IMR-90 (cell line): ENCODE measurements around the gene COL6A5. TPM values are rescaled to one million over a fixed set of nuclear protein-coding genes. Genes with fewer than 3 reads are reported as not detected.

Experiments used
- ATAC-seq: fragments of 200-7000 bp; cut with Tn5 transposase; 2 replicates; pipeline ENCODE4 v1.9.1; 2020; ENCODE audit warnings: low read depth, mild to moderate bottlenecking, moderate library complexity
- BruUV-seq: library from RNA; stranded (reverse); fragments of 400-500 nt; replicated peaks from 2 replicates; lab custom pipeline; 2021; lab: Mats Ljungman, UMichigan
- CTCF ChIA-PET: fragments of 300-600 bp; formaldehyde crosslinking; extraction: SDS; loops from one replicate; lab custom pipeline; 2021; ENCODE audit warnings: antibody characterized with exemption; lab: Yijun Ruan, JAX
- POLR2A ChIA-PET: fragments of 300-600 bp; sonication (Branson Sonifier 250); formaldehyde crosslinking; loops from one replicate; lab custom pipeline; 2022; ENCODE audit warnings: antibody characterized with exemption; ENCODE audit not compliant: unreplicated experiment; lab: Charles Lee
- DNase-seq: peaks from one replicate; pipeline ENCODE4 v3.0.0; 2013
- H2AFZ ChIP-seq: replicated peaks from 2 replicates; pipeline ENCODE3; 2013; ENCODE audit warnings: low read length, mild to moderate bottlenecking; ENCODE audit not compliant: poor library complexity
- H2AK5ac ChIP-seq: 2 replicates; pipeline ENCODE4 v1.6.1; 2013; ENCODE audit warnings: low read depth, low read length, inconsistent platforms
- H2AK9ac ChIP-seq: replicated peaks from 2 replicates; pipeline ENCODE3; 2013; ENCODE audit warnings: mild to moderate bottlenecking, low read depth, low read length, moderate library complexity; ENCODE audit not compliant: poor library complexity
- H2BK120ac ChIP-seq: 2 replicates; pipeline ENCODE4 v1.6.1; 2013; ENCODE audit warnings: low read depth, low read length, inconsistent platforms
- H2BK15ac ChIP-seq: 3 replicates; pipeline ENCODE4 v1.6.1; 2013; ENCODE audit warnings: low read depth, low read length, inconsistent platforms
- H2BK20ac ChIP-seq: 2 replicates; pipeline ENCODE4 v1.6.1; 2013; ENCODE audit warnings: low read depth, mild to moderate bottlenecking, inconsistent platforms, low read length, moderate library complexity
- H2BK5ac ChIP-seq: 2 replicates; pipeline ENCODE4 v1.6.1; 2013; ENCODE audit warnings: mild to moderate bottlenecking, low read depth, low read length, inconsistent platforms; ENCODE audit not compliant: poor library complexity, severe bottlenecking
- H3K14ac ChIP-seq: replicated peaks from 2 replicates; pipeline ENCODE4 v1.6.1; 2013; ENCODE audit warnings: low read depth, low read length, inconsistent platforms
- H3K18ac ChIP-seq: 2 replicates; pipeline ENCODE4 v1.6.1; 2013; ENCODE audit warnings: low read depth, low read length, control low read depth
- H3K23ac ChIP-seq: 2 replicates; pipeline ENCODE4 v1.6.1; 2013; ENCODE audit warnings: low read depth, low read length, inconsistent platforms
- H3K27ac ChIP-seq: 2 replicates; pipeline ENCODE4 v1.5.1; 2013; ENCODE audit warnings: mild to moderate bottlenecking, control low read depth, low read length; ENCODE audit not compliant: insufficient read depth
- H3K27me3 ChIP-seq: 2 replicates; pipeline ENCODE4 v1.6.1; 2013; ENCODE audit warnings: low read length; ENCODE audit not compliant: control insufficient read depth, insufficient read depth
- H3K36me3 ChIP-seq: 2 replicates; pipeline ENCODE4 v1.6.1; 2013; ENCODE audit warnings: low read length, mixed read lengths; ENCODE audit not compliant: control insufficient read depth, insufficient read depth
- H3K4ac ChIP-seq: 2 replicates; pipeline ENCODE4 v1.6.1; 2013; ENCODE audit warnings: low read depth, low read length, inconsistent platforms
- H3K4me1 ChIP-seq: 2 replicates; pipeline ENCODE4 v1.6.1; 2013; ENCODE audit warnings: low read length, mixed read lengths; ENCODE audit not compliant: control insufficient read depth, insufficient read depth
- H3K4me2 ChIP-seq: 2 replicates; pipeline ENCODE4 v1.6.1; 2013; ENCODE audit warnings: low read depth, mild to moderate bottlenecking, control low read depth, low read length, moderate library complexity
- H3K4me3 ChIP-seq: 2 replicates; pipeline ENCODE4 v1.5.1; 2013; ENCODE audit warnings: low read depth, mild to moderate bottlenecking, control low read depth, low read length, moderate library complexity; ENCODE audit not compliant: insufficient read depth
- H3K56ac ChIP-seq: 2 replicates; pipeline ENCODE4 v1.6.1; 2013; ENCODE audit warnings: low read length, inconsistent platforms; ENCODE audit not compliant: insufficient read depth; ENCODE audit errors: extremely low read depth
- H3K79me1 ChIP-seq, 2 experiments: 2 replicates each; pipeline ENCODE4 v1.6.1; 2013; ENCODE audit warnings: low read length in 2 of 2, inconsistent platforms in 1 of 2, low read depth in 1 of 2
- H3K9ac ChIP-seq: 2 replicates; pipeline ENCODE4 v1.6.1; 2013; ENCODE audit warnings: low read depth, low read length, control low read depth
- H3K9me1 ChIP-seq: 2 replicates; pipeline ENCODE4 v1.6.1; 2013; ENCODE audit warnings: low read length, inconsistent platforms; ENCODE audit not compliant: insufficient read depth
- H3K9me3 ChIP-seq: 2 replicates; pipeline ENCODE4 v1.6.1; 2013; ENCODE audit warnings: low read length; ENCODE audit not compliant: control insufficient read depth, insufficient read depth
- H4K20me1 ChIP-seq: 2 replicates; pipeline ENCODE4 v1.6.1; 2013; ENCODE audit warnings: low read length, inconsistent platforms; ENCODE audit not compliant: insufficient read depth
- H4K5ac ChIP-seq: 2 replicates; pipeline ENCODE4 v1.6.1; 2013; ENCODE audit warnings: mild to moderate bottlenecking, low read depth, low read length, control low read depth
- H4K8ac ChIP-seq, 2 experiments: 2 replicates each; pipeline ENCODE4 v1.6.1; 2013; ENCODE audit warnings: low read depth in 2 of 2, low read length in 2 of 2, control low read depth in 1 of 2, inconsistent platforms in 1 of 2
- H4K91ac ChIP-seq: 2 replicates; pipeline ENCODE4 v1.6.1; 2013; ENCODE audit warnings: low read depth, low read length, inconsistent platforms; ENCODE audit not compliant: insufficient read depth
- BHLHE40 ChIP-seq: fragments of 150-350 bp; IDR thresholded peaks from 2 replicates; pipeline ENCODE4 v1.6.1; 2016; ENCODE audit warnings: mild to moderate bottlenecking, low read depth, low read length
- CEBPB ChIP-seq: IDR thresholded peaks from 2 replicates; pipeline ENCODE4 v1.6.1; 2012; ENCODE audit warnings: low read depth, low read length, improper control_type of control experiment
- CHD1 ChIP-seq: IDR thresholded peaks from 2 replicates; pipeline ENCODE4 v1.6.1; 2012; ENCODE audit warnings: low read depth, low read length, improper control_type of control experiment
- FOS ChIP-seq: fragments of 150-350 bp; IDR thresholded peaks from 2 replicates; pipeline ENCODE4 v1.6.1; 2016; ENCODE audit warnings: low read depth, low read length
- MAFK ChIP-seq: IDR thresholded peaks from 2 replicates; pipeline ENCODE4 v1.6.1; 2012; ENCODE audit warnings: low read depth, low read length, improper control_type of control experiment
- MAZ ChIP-seq: IDR thresholded peaks from 2 replicates; pipeline ENCODE4 v1.6.1; 2012; ENCODE audit warnings: low read depth, mild to moderate bottlenecking, low read length, improper control_type of control experiment, moderate library complexity, borderline replicate concordance
- MXI1 ChIP-seq: IDR thresholded peaks from 2 replicates; pipeline ENCODE4 v1.6.1; 2012; ENCODE audit warnings: low read depth, mild to moderate bottlenecking, low read length, moderate library complexity, borderline replicate concordance
- NFE2L2 ChIP-seq: fragments of 150-350 bp; IDR thresholded peaks from 2 replicates; pipeline ENCODE4 v1.6.1; 2016; ENCODE audit warnings: low read depth, mild to moderate bottlenecking, low read length
- POLR2A ChIP-seq: IDR thresholded peaks from 2 replicates; pipeline ENCODE4 v1.6.1; 2012; ENCODE audit warnings: mild to moderate bottlenecking, low read depth, low read length
- RAD21 ChIP-seq: IDR thresholded peaks from 2 replicates; pipeline ENCODE4 v1.6.1; 2012; ENCODE audit warnings: low read length, improper control_type of control experiment
- RCOR1 ChIP-seq: IDR thresholded peaks from 2 replicates; pipeline ENCODE4 v1.6.1; 2012; ENCODE audit warnings: mild to moderate bottlenecking, low read length, improper control_type of control experiment; ENCODE audit not compliant: insufficient replicate concordance
- RFX5 ChIP-seq: IDR thresholded peaks from 2 replicates; pipeline ENCODE4 v1.8.0; 2012; ENCODE audit warnings: low read depth, mild to moderate bottlenecking, low read length, moderate library complexity
- SMC3 ChIP-seq: fragments of 150-350 bp; IDR thresholded peaks from 2 replicates; pipeline ENCODE4 v1.6.1; 2016; ENCODE audit warnings: low read depth, mild to moderate bottlenecking, antibody characterized with exemption, low read length, moderate library complexity
- WGBS, 2 experiments: methylation state at CpG; one replicate each; pipeline versions ENCODE4 v1.1.5 to v1.1.7; 2013; ENCODE audit warnings: missing lambda C conversion rate in 2 of 2; ENCODE audit not compliant: insufficient read length in 1 of 2; ENCODE audit errors: extremely low coverage in 2 of 2; 5-methylcytosine and 5-hydroxymethylcytosine counted together
- dilution Hi-C: fragments of 300-500 bp; cut with HindIII; formaldehyde crosslinking; loops from one replicate; pipeline ENCODE4 v1.14.3; 2018; ENCODE audit warnings: low sequenced_read_pairs; ENCODE audit not compliant: unreplicated experiment
- in situ Hi-C: fragments of 300-500 bp; cut with MboI; formaldehyde crosslinking; loops from 3 replicates; pipeline ENCODE4 v1.14.3; 2019; ENCODE audit warnings: low sequenced_read_pairs, inconsistent platforms, mixed read lengths
- intact Hi-C: fragments of 100-400 bp; cut with micrococcal nuclease; formaldehyde crosslinking; loops from 2 replicates; pipeline ENCODE4 v1.10.0; 2022
- polyA plus RNA-seq, 3 experiments: library from polyadenylated mRNA; depleted of rRNA; stranded (reverse); fragments of >200 nt; gene quantifications; 2 replicates each; pipeline ENCODE4 v1.2.3, GENCODE V29; 2012; ENCODE audit warnings: low replicate concordance in 1 of 3
- total RNA-seq: library from RNA; depleted of rRNA; stranded (reverse); fragments of >200 nt; gene quantifications from 2 replicates; pipeline ENCODE4 v1.2.3, GENCODE V29; 2012
- TF ChIP-seq, protein P1 (sequence below): fragments of 150-350 bp; IDR thresholded peaks from 2 replicates; pipeline ENCODE4 v1.6.1; 2016; ENCODE audit warnings: low read depth, mild to moderate bottlenecking, low read length, moderate library complexity, borderline replicate concordance
- TF ChIP-seq, protein P2 (sequence below): conservative IDR thresholded peaks from 2 replicates; pipeline ENCODE4 v1.5.1; 2012; ENCODE audit warnings: mild to moderate bottlenecking, low read depth, low read length, improper control_type of control experiment
- TF ChIP-seq, protein P3 (sequence below): fragments of 150-350 bp; IDR thresholded peaks from 2 replicates; pipeline ENCODE4 v1.6.1; 2017; ENCODE audit warnings: mild to moderate bottlenecking, antibody characterized with exemption, low read length, low read depth

Gene COL6A5
- total and polyA plus RNA-seq, 2 of the 4 experiments (the other 2 are of a cell fraction) = not detected

DNA sequence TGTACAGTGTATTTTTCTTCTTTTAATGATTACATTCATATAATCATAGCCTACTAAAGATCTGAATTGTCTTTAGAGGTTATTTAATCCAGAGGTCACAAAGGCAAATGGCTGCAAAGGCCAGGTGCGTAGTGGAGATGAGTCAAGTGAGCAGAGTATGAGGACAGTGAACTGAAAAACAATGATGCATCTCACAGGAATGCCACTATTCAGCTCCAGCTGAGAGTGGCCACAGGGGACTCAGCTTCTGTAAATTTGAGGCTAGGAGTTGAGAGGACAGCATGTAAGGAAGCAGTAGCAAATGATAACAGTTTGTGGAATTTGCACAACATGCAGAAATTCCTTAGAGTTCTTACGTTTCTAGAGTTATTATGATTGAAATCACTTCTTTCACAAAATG lies 50.4 kb downstream of the COL6A5 start:
- Histone ChIP-seq H2BK120ac (no peak overlapping the region), H4K5ac (no peak overlapping the region), H3K4me2 (no peak overlapping the region), H3K4me3 (no peak overlapping the region), H2AK9ac (no peak overlapping the region), H3K4me1 (no peaks in the 10 kb centered on the region), H3K27ac (no peak overlapping the region), H3K9me1 (no peaks in the 10 kb centered on the region), H3K79me1 (no peaks in the 10 kb centered on the region), H4K8ac (no peak overlapping the region), H3K4ac (no peak overlapping the region), H3K27me3 (no peaks in the 10 kb centered on the region), H2AK5ac (no peak overlapping the region), H3K9me3 (peaks cover 1% of the 10 kb centered on the region; the same call in 1 of the 2 replicates), H2BK15ac (no peak overlapping the region), H3K56ac (no peak overlapping the region), H4K91ac (no peak overlapping the region), H3K36me3 (no peaks in the 10 kb centered on the region), H2BK20ac (no peak overlapping the region), H2AFZ (no peak overlapping the region), H3K9ac (no peak overlapping the region), H3K23ac (no peak overlapping the region), H2BK5ac (no peak overlapping the region), H3K14ac (no peak overlapping the region), H3K18ac (no peak overlapping the region), H4K20me1 (no peaks in the 10 kb centered on the region)
- TF ChIP-seq RCOR1 (no peak), MAZ (no peak), BHLHE40 (no peak), MXI1 (no peak), MAFK (no peak), RFX5 (no peak), FOS (no peak), RAD21 (no peak), POLR2A (no peak), SMC3 (no peak), CHD1 (no peak), NFE2L2 (no peak), CEBPB (no peak)
- TF ChIP-seq, protein P1, sequence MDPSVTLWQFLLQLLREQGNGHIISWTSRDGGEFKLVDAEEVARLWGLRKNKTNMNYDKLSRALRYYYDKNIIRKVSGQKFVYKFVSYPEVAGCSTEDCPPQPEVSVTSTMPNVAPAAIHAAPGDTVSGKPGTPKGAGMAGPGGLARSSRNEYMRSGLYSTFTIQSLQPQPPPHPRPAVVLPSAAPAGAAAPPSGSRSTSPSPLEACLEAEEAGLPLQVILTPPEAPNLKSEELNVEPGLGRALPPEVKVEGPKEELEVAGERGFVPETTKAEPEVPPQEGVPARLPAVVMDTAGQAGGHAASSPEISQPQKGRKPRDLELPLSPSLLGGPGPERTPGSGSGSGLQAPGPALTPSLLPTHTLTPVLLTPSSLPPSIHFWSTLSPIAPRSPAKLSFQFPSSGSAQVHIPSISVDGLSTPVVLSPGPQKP = no peak
- TF ChIP-seq, protein P2, sequence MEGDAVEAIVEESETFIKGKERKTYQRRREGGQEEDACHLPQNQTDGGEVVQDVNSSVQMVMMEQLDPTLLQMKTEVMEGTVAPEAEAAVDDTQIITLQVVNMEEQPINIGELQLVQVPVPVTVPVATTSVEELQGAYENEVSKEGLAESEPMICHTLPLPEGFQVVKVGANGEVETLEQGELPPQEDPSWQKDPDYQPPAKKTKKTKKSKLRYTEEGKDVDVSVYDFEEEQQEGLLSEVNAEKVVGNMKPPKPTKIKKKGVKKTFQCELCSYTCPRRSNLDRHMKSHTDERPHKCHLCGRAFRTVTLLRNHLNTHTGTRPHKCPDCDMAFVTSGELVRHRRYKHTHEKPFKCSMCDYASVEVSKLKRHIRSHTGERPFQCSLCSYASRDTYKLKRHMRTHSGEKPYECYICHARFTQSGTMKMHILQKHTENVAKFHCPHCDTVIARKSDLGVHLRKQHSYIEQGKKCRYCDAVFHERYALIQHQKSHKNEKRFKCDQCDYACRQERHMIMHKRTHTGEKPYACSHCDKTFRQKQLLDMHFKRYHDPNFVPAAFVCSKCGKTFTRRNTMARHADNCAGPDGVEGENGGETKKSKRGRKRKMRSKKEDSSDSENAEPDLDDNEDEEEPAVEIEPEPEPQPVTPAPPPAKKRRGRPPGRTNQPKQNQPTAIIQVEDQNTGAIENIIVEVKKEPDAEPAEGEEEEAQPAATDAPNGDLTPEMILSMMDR = no peak
- TF ChIP-seq, protein P3, sequence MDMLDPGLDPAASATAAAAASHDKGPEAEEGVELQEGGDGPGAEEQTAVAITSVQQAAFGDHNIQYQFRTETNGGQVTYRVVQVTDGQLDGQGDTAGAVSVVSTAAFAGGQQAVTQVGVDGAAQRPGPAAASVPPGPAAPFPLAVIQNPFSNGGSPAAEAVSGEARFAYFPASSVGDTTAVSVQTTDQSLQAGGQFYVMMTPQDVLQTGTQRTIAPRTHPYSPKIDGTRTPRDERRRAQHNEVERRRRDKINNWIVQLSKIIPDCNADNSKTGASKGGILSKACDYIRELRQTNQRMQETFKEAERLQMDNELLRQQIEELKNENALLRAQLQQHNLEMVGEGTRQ = no peak
- no TSS peak for BruUV-seq
- no CpG with 5 or more reads among the region's 2 CpGs for WGBS, 2 experiments
- DNase-seq (peak; percentile 30), ATAC-seq (no peak; the same call in none of the 2 replicates)
- CTCF ChIA-PET = no interaction called here
- intact Hi-C loops (no loop called here), dilution Hi-C loops (no loop called here), in situ Hi-C loops (no loop called here)
- POLR2A ChIA-PET = no interaction called here
